K562 (cell line): ENCODE data around the gene KLHL29. TPM values are rescaled to one million over a fixed set of nuclear protein-coding genes. Genes with fewer than 3 reads are reported as not detected.

Experiments
- ATAC-seq: fragments of 200-7000 bp; cut with Tn5 transposase; 3 replicates; pipeline ENCODE4 v1.9.1; 2020; ENCODE audit warnings: moderate library complexity
- BruUV-seq: library from RNA; stranded (reverse); fragments of 400-500 nt; replicated peaks from 2 replicates; lab custom pipeline; 2021; lab: Mats Ljungman, UMichigan
- CTCF ChIA-PET: fragments of 300-600 bp; formaldehyde crosslinking; extraction: SDS; loops from one replicate; lab custom pipeline; 2021; ENCODE audit warnings: low intra/inter-chr PET ratio; lab: Yijun Ruan, JAX
- POLR2A ChIA-PET: fragments of 300-600, 350-650 bp; sonication (Branson Sonifier 250); formaldehyde crosslinking; extraction: SDS; loops from one replicate; lab custom pipeline; 2021; ENCODE audit warnings: antibody characterized with exemption, inconsistent platforms; lab: Yijun Ruan, JAX
- DNase-seq, 4 experiments: peaks; one replicate each; pipeline versions ENCODE4 v3.0.0 to v3.0.0-alpha.2; 2011 to 2018; ENCODE audit warnings: low spot score in 3 of 4, mixed read lengths in 3 of 4; ENCODE audit errors: extremely low read depth in 1 of 4
- FAIRE-seq: peaks from 2 replicates; lab custom pipeline; 2011; peaks lifted over from hg19 to GRCh38; lab: Jason Lieb, UNC
- H2AFZ ChIP-seq: 2 replicates; pipeline ENCODE4 v1.6.0; 2011; ENCODE audit warnings: low read depth, low read length, control low read depth, inconsistent platforms
- H3K27ac ChIP-seq: fragments of 200-600 bp; 3 replicates; pipeline ENCODE4 v1.8.0; 2011; ENCODE audit warnings: low read depth, mild to moderate bottlenecking, control low read depth, inconsistent platforms, low read length, moderate library complexity, mixed read lengths; ENCODE audit errors: extremely low read depth
- H3K27me3 ChIP-seq, 2 experiments: fragments of 300-600 bp in 1 of 2; 2 replicates in 1 of 2; 3 replicates in 1 of 2; pipeline versions ENCODE4 v1.6.0 to v1.8.0; 2011; ENCODE audit warnings: inconsistent platforms in 2 of 2, low read length in 2 of 2, mild to moderate bottlenecking in 1 of 2, mixed read lengths in 1 of 2, moderate library complexity in 1 of 2; ENCODE audit not compliant: control insufficient read depth in 2 of 2, insufficient read depth in 2 of 2
- H3K36me3 ChIP-seq: fragments of 300-600 bp; 3 replicates; pipeline ENCODE4 v1.8.0; 2011; ENCODE audit warnings: mild to moderate bottlenecking, low read length, inconsistent platforms; ENCODE audit not compliant: control insufficient read depth, insufficient read depth
- H3K4me1 ChIP-seq, 2 experiments: fragments of 200-600 bp in 1 of 2; replicated peaks in 1 of 2; 2 replicates in 1 of 2; 3 replicates in 1 of 2; pipeline versions ENCODE4 v1.5.1 to v1.8.0; 2011; ENCODE audit warnings: inconsistent platforms in 2 of 2, low read length in 2 of 2, mild to moderate bottlenecking in 1 of 2, mixed read lengths in 1 of 2, moderate library complexity in 1 of 2; ENCODE audit not compliant: control insufficient read depth in 2 of 2, insufficient read depth in 2 of 2
- H3K4me2 ChIP-seq: 2 replicates; pipeline ENCODE4 v1.6.1; 2011; ENCODE audit warnings: low read length, control low read depth, inconsistent platforms, mixed read lengths; ENCODE audit not compliant: insufficient read depth
- H3K4me3 ChIP-seq: fragments of 200-600 bp; sonication (generic), shearing (Covaris generic); 2 replicates; pipeline ENCODE4 v1.5.1; 2016; ENCODE audit warnings: control low read depth, inconsistent platforms
- H3K79me2 ChIP-seq: fragments of 200-600 bp; 3 replicates; pipeline ENCODE4 v1.8.0; 2011; ENCODE audit warnings: low read length, inconsistent platforms; ENCODE audit not compliant: control insufficient read depth, insufficient read depth
- H3K9ac ChIP-seq, 2 experiments: 2 replicates each; pipeline versions ENCODE4 v1.6.0 to v1.6.1; 2011; ENCODE audit warnings: low read depth in 2 of 2, low read length in 2 of 2, control low read depth in 1 of 2, inconsistent platforms in 1 of 2, mild to moderate bottlenecking in 1 of 2, mixed read lengths in 1 of 2; ENCODE audit not compliant: insufficient read depth in 1 of 2
- H3K9me1 ChIP-seq: one replicate; pipeline ENCODE4 v1.6.0; 2011; ENCODE audit warnings: inconsistent platforms, mild to moderate bottlenecking, low read length, moderate library complexity; ENCODE audit not compliant: control insufficient read depth, insufficient read depth
- H3K9me3 ChIP-seq: replicated peaks from 2 replicates; pipeline ENCODE4 v1.5.1; 2011; ENCODE audit warnings: low read depth, low read length, inconsistent platforms; ENCODE audit not compliant: control insufficient read depth, insufficient read depth
- H4K20me1 ChIP-seq: replicated peaks from 2 replicates; pipeline ENCODE4 v1.6.1; 2011; ENCODE audit warnings: low read length, inconsistent platforms, mixed read lengths; ENCODE audit not compliant: control insufficient read depth, insufficient read depth
- BCOR ChIP-seq: fragments of 450-650 bp; IDR thresholded peaks from 2 replicates; pipeline ENCODE4 v1.6.1; 2016
- CAMTA2 ChIP-seq: fragments of 250-450 bp; sonication (Bioruptor Pico); conservative IDR thresholded peaks from 2 replicates; pipeline ENCODE4 v1.5.1; 2022
- CBX5 ChIP-seq: IDR thresholded peaks from 2 replicates; pipeline ENCODE4 v1.6.1; 2014; ENCODE audit warnings: low read depth, borderline replicate concordance
- HEY1 ChIP-seq: fragments of 250-450 bp; sonication (Bioruptor Pico); IDR thresholded peaks from 2 replicates; pipeline ENCODE4 v1.5.0; 2020; ENCODE audit warnings: mild to moderate bottlenecking, moderate library complexity, borderline replicate concordance
- POLR2A ChIP-seq: fragments of 450-650 bp; conservative IDR thresholded peaks from 2 replicates; pipeline ENCODE4 v1.6.1; 2016
- SRSF9 ChIP-seq: fragments of 200-400 bp; formaldehyde crosslinking; IDR thresholded peaks from 2 replicates; pipeline ENCODE4 v1.6.1; 2017; ENCODE audit warnings: low read depth, low read length, borderline replicate concordance
- ZNF717 ChIP-seq: fragments of 250-450 bp; sonication (Bioruptor Pico); IDR thresholded peaks from 2 replicates; pipeline ENCODE4 v1.5.0; 2021
- WGBS: fragments of 100-300 bp; shearing (Covaris generic); methylation state at CpG from one replicate; pipeline ENCODE4 v1.1.6; 2016; ENCODE audit warnings: low coverage, mixed read lengths; ENCODE audit not compliant: insufficient coverage; ENCODE audit errors: missing lambda C conversion rate; 5-methylcytosine and 5-hydroxymethylcytosine counted together
- in situ Hi-C: fragments of 300-500 bp; cut with MboI; formaldehyde crosslinking; loops from 4 replicates; pipeline ENCODE4 v1.15.0; 2018; ENCODE audit warnings: inconsistent platforms, mixed read lengths
- intact Hi-C: fragments of 100-400 bp; cut with micrococcal nuclease; formaldehyde crosslinking; loops from 2 replicates; pipeline ENCODE4 v1.14.2; 2022
- polyA plus RNA-seq, 8 experiments: library from polyadenylated mRNA; depleted of rRNA in 4 of 8; stranded (reverse) in 5 of 8; unstranded in 3 of 8; fragments of >200 nt; fragmentation: Nextera tagmentation in 2 of 8; fragmentation: Illumina TruSeq in 1 of 8; extraction: Ambion mirVana in 2 of 8; extraction: Trizol in 1 of 8; gene quantifications; 2 replicates each; pipeline versions ENCODE4 v1.2.1 to v1.2.3, GENCODE V29; 2011 to 2014; ENCODE audit warnings: inconsistent platforms in 1 of 8, missing spikeins in 1 of 8
- total RNA-seq, 7 experiments: library from RNA; depleted of rRNA in 6 of 7; stranded (reverse); fragments of >200 nt in 6 of 7; fragmentation: Illumina TruSeq in 2 of 7; extraction: Trizol in 2 of 7; gene quantifications; 2 replicates each; pipeline versions ENCODE4 v1.2.1 to v1.2.3, GENCODE V29; 2011 to 2021; ENCODE audit warnings: low replicate concordance in 1 of 7
- TF ChIP-seq, protein P1 (sequence below): fragments of 450-650 bp; IDR thresholded peaks from 2 replicates; pipeline ENCODE4 v1.6.1; 2016
- TF ChIP-seq, protein P2 (sequence below): fragments of 250-450 bp; sonication (Bioruptor Pico); IDR thresholded peaks from 2 replicates; pipeline ENCODE4 v1.4.0; 2020; ENCODE audit warnings: mild to moderate bottlenecking, moderate library complexity, borderline replicate concordance
- TF ChIP-seq, protein P3 (sequence below), 2 experiments: fragments of 450-650 bp in 1 of 2; sonication (generic) in 1 of 2; formaldehyde crosslinking; conservative IDR thresholded peaks; 2 replicates each; pipeline versions ENCODE4 v1.4.0 to v1.8.1; 2020 to 2022; ENCODE audit warnings: mild to moderate bottlenecking in 1 of 2, missing genetic modification reagents in 1 of 2
- TF ChIP-seq, protein P4 (sequence below): fragments of 450-650 bp; conservative IDR thresholded peaks from 2 replicates; pipeline ENCODE4 v1.6.1; 2016; ENCODE audit warnings: missing genetic modification characterization, low read depth, mild to moderate bottlenecking, control low read depth, missing compliant biosample characterization

KLHL29 gene
- total and polyA plus RNA-seq, 9 of the 15 experiments (the other 6 are each of a cell fraction or from before 2014, with no cell fraction given): 0.03 to 0.31 (median 0.08) TPM; not detected in 1

DNA sequence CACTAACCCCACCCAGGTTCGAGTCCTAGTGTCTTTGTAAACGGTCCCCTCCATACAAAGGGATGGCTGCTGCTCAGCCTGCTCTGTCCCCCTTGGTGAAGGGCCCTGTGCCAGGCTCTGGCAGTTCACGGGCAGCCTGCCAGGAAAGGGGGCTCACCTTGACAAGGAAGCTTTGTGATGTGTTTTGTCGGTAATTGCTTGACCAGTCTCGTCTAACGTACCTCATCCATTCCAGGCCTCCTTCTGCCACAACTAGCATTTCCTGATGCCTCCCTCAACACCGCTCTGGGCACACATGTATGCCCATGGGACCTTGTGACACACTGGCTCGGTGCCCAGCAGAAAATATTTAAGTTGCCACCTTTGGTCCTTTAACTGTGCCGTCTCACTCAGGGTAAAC lies 171.9 kb downstream of the KLHL29 start:
- no peak overlapping the region for H3K9ac ChIP-seq
- FAIRE-seq (no peak), ATAC-seq (no peak), DNase-seq (no peak)
- H3K79me2 ChIP-seq: no peaks in the 10 kb centered on the region
- H3K4me1 ChIP-seq: no peaks in the 10 kb centered on the region; a peak in 1 of 5 replicates
- no peak overlapping the region for H3K4me3 ChIP-seq
- in situ Hi-C loops: no loop called here
- peaks cover 17% of the 10 kb centered on the region; the same call in 1 of the 2 replicates for H4K20me1 ChIP-seq
- POLR2A ChIA-PET: no interaction called here
- BruUV-seq: no TSS peak
- TF ChIP-seq HEY1 (CRISPR knock-in tag) (no peak), BCOR (no peak), SRSF9 (no peak), ZNF717 (no peak), CAMTA2 (no peak), POLR2A (no peak), CBX5 (no peak)
- TF ChIP-seq, protein P1, sequence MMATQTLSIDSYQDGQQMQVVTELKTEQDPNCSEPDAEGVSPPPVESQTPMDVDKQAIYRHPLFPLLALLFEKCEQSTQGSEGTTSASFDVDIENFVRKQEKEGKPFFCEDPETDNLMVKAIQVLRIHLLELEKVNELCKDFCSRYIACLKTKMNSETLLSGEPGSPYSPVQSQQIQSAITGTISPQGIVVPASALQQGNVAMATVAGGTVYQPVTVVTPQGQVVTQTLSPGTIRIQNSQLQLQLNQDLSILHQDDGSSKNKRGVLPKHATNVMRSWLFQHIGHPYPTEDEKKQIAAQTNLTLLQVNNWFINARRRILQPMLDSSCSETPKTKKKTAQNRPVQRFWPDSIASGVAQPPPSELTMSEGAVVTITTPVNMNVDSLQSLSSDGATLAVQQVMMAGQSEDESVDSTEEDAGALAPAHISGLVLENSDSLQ: no peak
- TF ChIP-seq, protein P2, sequence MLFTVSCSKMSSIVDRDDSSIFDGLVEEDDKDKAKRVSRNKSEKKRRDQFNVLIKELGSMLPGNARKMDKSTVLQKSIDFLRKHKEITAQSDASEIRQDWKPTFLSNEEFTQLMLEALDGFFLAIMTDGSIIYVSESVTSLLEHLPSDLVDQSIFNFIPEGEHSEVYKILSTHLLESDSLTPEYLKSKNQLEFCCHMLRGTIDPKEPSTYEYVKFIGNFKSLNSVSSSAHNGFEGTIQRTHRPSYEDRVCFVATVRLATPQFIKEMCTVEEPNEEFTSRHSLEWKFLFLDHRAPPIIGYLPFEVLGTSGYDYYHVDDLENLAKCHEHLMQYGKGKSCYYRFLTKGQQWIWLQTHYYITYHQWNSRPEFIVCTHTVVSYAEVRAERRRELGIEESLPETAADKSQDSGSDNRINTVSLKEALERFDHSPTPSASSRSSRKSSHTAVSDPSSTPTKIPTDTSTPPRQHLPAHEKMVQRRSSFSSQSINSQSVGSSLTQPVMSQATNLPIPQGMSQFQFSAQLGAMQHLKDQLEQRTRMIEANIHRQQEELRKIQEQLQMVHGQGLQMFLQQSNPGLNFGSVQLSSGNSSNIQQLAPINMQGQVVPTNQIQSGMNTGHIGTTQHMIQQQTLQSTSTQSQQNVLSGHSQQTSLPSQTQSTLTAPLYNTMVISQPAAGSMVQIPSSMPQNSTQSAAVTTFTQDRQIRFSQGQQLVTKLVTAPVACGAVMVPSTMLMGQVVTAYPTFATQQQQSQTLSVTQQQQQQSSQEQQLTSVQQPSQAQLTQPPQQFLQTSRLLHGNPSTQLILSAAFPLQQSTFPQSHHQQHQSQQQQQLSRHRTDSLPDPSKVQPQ: no peak
- TF ChIP-seq, protein P3, sequence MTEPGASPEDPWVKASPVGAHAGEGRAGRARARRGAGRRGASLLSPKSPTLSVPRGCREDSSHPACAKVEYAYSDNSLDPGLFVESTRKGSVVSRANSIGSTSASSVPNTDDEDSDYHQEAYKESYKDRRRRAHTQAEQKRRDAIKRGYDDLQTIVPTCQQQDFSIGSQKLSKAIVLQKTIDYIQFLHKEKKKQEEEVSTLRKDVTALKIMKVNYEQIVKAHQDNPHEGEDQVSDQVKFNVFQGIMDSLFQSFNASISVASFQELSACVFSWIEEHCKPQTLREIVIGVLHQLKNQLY (CRISPR knock-in tag; conservative IDR thresholded peaks at IDR 0.05): no peak
- TF ChIP-seq, protein P4, sequence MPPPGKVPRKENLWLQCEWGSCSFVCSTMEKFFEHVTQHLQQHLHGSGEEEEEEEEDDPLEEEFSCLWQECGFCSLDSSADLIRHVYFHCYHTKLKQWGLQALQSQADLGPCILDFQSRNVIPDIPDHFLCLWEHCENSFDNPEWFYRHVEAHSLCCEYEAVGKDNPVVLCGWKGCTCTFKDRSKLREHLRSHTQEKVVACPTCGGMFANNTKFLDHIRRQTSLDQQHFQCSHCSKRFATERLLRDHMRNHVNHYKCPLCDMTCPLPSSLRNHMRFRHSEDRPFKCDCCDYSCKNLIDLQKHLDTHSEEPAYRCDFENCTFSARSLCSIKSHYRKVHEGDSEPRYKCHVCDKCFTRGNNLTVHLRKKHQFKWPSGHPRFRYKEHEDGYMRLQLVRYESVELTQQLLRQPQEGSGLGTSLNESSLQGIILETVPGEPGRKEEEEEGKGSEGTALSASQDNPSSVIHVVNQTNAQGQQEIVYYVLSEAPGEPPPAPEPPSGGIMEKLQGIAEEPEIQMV (tag): no peak
- no peaks in the 10 kb centered on the region for H3K36me3 ChIP-seq
- no peaks in the 10 kb centered on the region for H3K9me3 ChIP-seq
- H3K27me3 ChIP-seq: peaks cover 27 to 87% of the 10 kb centered on the region in 2 experiments
- intact Hi-C loops: no loop called here
- no peaks in the 10 kb centered on the region for H3K9me1 ChIP-seq
- H2AFZ ChIP-seq: no peak overlapping the region
- no peak overlapping the region for H3K27ac ChIP-seq
- CTCF ChIA-PET: no interaction called here
- H3K4me2 ChIP-seq: no peak overlapping the region
- WGBS: 0% methylated on average over 9 of the region's 9 CpGs
